Measurements from ENCODE around the gene PIGS.

PIGS gene

GRCh38 chr17:28505986-28506665, 65.2 kb downstream of the PIGS start, which contains the start of gene FOXN1:
TSS of gene FOXN1 (plus strand) at chr17:28506348. CDS start at chr17:28523970, 17,622 bp downstream.
- TF ChIP-seq CTCF (IDR thresholded peaks at IDR 0.05; ENCODE audit: low read depth, low read length) = no peak
- no peak within 1 kb of the TSS for H3K4me3 ChIP-seq (ENCODE audit: low read depth, low read length)

GRCh38 chr17:28503420-28503819, 67.9 kb downstream of the PIGS start:
- H3K4me3 ChIP-seq (ENCODE audit: low read depth, low read length) = no peak overlapping the region
- TF ChIP-seq CTCF (IDR thresholded peaks at IDR 0.05; ENCODE audit: low read depth, low read length) = no peak
